ENCODE data around the gene TNFRSF12A.

TNFRSF12A gene

DNA sequence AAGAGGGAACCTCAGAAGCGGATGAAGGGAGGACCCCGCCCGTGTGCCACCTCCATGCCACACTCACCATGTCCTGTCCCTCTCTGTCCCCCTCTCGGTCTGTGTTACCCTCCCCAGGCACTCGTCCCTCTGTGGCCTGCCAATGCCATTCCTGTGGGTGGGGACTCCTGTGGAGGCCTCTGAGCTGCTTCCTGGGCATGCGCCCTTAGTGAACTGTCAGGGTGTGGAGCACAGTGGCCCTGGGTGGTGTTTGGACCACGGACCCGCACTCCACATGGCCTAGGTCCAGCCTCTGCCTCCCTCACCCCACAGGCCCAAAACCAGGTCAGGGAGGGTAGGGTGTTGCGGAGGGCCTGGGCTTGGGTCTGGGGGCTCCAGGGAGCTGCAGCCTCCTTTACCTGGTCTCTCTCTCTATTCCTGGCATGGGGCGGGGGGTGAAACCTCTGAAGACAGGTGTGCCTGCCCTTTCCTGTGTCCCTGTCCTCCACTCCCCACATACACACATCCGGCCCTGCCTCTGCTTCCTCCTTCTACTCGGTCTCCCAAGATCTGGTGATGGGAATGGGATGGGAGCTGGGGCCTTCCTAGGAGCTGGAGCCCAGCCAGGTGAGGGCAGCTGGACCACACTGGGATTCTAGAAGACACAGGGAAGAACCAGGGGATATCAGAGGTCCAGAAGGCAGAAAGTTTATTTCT is 28.5 kb upstream of the TNFRSF12A start:
- no peak overlapping the region for H3K4me3 ChIP-seq (ENCODE audit: low read depth, low read length)
- TF ChIP-seq, protein P1, sequence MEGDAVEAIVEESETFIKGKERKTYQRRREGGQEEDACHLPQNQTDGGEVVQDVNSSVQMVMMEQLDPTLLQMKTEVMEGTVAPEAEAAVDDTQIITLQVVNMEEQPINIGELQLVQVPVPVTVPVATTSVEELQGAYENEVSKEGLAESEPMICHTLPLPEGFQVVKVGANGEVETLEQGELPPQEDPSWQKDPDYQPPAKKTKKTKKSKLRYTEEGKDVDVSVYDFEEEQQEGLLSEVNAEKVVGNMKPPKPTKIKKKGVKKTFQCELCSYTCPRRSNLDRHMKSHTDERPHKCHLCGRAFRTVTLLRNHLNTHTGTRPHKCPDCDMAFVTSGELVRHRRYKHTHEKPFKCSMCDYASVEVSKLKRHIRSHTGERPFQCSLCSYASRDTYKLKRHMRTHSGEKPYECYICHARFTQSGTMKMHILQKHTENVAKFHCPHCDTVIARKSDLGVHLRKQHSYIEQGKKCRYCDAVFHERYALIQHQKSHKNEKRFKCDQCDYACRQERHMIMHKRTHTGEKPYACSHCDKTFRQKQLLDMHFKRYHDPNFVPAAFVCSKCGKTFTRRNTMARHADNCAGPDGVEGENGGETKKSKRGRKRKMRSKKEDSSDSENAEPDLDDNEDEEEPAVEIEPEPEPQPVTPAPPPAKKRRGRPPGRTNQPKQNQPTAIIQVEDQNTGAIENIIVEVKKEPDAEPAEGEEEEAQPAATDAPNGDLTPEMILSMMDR (IDR thresholded peaks at IDR 0.05; ENCODE audit: control insufficient read depth, extremely low read depth, insufficient read depth): no peak
- no peak for DNase-seq (ENCODE audit: low read depth)

DNA sequence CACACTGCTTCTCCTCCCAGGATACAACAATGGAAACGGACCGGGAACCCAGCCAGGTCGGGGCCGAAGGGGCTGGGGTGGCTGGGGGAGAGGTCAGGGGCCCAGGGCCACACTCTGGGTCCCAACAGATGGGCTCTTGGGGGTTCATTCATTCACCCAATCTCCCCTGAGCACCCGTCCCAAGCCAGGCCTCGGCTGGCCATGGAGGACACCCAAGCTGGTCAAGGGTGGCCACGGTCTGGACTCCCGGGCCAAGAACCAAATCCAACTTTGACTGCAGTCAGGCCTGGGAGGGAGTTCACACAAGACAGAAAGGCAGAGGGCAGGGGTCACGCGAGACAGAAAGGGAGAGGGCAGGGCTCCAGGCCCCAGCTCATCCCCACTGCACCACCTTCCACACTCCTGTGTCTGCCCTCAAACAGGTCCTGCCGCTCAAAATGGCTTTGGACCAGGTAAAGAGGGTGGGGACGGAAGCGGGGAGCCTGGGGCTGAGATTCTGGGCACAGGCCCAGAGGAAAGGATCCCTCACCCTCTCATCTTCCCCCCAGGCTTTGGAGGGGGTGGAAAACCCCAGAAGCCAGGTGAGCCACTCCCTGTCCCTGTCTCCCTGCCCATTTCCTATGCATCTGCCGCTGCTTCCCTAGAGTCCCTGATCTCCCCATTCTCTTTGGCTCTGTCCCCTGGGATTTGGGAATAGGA is 27.6 kb upstream of the TNFRSF12A start:
- no peak for DNase-seq (ENCODE audit: low read depth)
- TF ChIP-seq, protein P1 (IDR thresholded peaks at IDR 0.05; ENCODE audit: control insufficient read depth, extremely low read depth, insufficient read depth): no peak
- no peak overlapping the region for H3K4me3 ChIP-seq (ENCODE audit: low read depth, low read length)

DNA sequence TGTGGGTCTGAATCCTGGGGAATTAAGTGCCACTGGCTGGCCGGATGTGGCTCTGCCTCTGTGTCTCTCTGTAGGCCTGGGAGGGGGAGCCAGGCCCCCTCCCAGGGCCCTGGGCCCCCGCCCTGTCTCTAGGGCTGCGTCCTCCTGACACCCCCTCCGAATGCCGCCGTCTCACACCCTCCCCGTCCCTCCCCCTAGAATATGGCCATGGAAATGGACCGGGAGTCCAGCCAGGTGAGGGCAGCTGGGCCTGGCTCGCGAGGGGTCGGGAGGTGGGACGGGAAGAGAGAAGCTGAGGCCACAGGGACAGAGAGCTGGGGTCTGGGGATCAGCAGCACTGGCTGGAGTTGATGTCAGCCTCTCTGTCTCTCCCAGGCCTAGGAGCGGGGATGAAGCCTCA is 23.9 kb upstream of the TNFRSF12A start:
- TF ChIP-seq, protein P1 (IDR thresholded peaks at IDR 0.05; ENCODE audit: control insufficient read depth, extremely low read depth, insufficient read depth): no peak
- no peak for DNase-seq (ENCODE audit: low read depth)
- no peak overlapping the region for H3K4me3 ChIP-seq (ENCODE audit: low read depth, low read length)

DNA sequence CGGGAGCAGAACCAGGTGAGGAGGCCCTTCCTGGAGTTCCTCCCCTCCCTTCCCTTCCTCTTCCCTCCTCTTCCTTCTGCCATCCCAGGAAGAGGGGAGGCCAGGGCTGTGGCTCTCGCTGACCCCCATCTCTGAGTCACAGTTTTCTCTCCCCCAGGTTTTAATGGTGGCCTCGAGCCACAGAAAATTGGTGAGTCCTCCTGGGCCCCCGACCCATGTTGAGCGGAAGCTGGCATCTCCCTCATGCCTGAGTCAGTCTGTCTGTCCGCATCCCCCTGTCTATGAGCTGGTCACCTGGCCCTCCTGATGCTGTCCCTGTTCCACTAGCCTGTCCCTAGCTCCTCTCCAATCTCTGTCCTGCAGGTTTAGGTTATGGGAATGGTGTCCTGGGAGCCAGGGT is 20.2 kb upstream of the TNFRSF12A start:
- TF ChIP-seq, protein P1 (IDR thresholded peaks at IDR 0.05; ENCODE audit: control insufficient read depth, extremely low read depth, insufficient read depth): no peak
- H3K4me3 ChIP-seq (ENCODE audit: low read depth, low read length): no peak overlapping the region
- no peak for DNase-seq (ENCODE audit: low read depth)

DNA sequence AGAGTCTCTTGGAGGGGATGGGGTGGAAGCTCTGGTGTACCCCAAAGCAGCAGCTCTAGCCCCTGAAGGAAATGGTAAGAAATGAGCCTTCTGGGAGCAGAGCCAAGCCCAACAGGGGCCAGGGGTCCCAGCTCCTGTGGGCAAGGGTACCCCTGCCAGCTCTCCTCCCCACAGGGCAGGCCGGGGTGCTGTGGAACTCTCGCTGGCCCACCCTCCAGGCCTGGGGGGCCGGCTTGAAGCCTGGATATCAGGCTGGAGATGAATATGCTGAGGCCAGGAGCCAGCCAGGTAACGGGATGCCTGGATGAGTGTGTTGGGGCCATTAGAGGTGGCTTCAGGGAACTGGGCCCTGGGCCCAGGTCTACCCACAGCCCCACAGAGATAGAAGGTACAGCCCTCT is 19.6 kb upstream of the TNFRSF12A start:
- DNase-seq (ENCODE audit: low read depth): no peak
- TF ChIP-seq, protein P1 (IDR thresholded peaks at IDR 0.05; ENCODE audit: control insufficient read depth, extremely low read depth, insufficient read depth): no peak
- no peak overlapping the region for H3K4me3 ChIP-seq (ENCODE audit: low read depth, low read length)

DNA sequence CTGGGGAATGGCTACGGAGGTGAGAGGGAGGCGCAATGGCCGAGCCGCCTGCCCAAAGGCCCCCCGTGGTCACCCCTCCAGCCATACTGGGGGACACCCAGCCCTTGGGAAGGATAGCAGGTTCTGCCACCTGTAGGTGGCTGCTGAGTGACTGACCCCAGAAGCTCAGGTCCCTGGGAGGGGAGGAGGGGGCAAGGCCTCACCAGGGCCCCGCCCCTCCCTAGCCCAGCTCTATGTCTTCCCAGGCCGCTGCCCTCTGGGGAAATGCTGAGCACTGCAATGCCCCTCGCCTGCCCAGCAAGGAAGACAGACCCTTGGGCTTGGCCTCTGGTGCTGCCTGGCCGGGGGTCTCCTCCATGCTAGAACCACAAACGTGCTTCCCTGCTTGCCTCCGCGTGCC is 18.9 kb upstream of the TNFRSF12A start:
- TF ChIP-seq, protein P1 (IDR thresholded peaks at IDR 0.05; ENCODE audit: control insufficient read depth, extremely low read depth, insufficient read depth): no peak
- no peak for DNase-seq (ENCODE audit: low read depth)
- no peak overlapping the region for H3K4me3 ChIP-seq (ENCODE audit: low read depth, low read length)
